ENCODE measurements around the gene ANAPC10.
"Not testable (repeated sequence)": the region's sequence is repeated elsewhere in the genome, so short reads cannot be mapped to it uniquely, and the experiment has no call there.

ANAPC10 gene

GRCh38 chr4:145097821-145098674 is at the start of gene ANAPC10, which contains the start of gene ABCE1:
Gene ANAPC10 (minus strand): TSS chr4:145098196. CDS start chr4:145096099, 2,097 bp downstream.
Gene ABCE1 (plus strand): TSS chr4:145098311. CDS start chr4:145104413, 6,102 bp downstream.
- no peaks in the 10 kb centered on the region for H3K4me1 ChIP-seq
- no peaks in the 10 kb centered on the region for H3K27me3 ChIP-seq (ENCODE audit: control insufficient read depth, insufficient read depth, low read length)
- peak within 1 kb of the TSS; percentile 84 for H3K27ac ChIP-seq

GRCh38 chr4:145136219-145136618 is 38.2 kb upstream of the ANAPC10 start:
- H3K4me2 ChIP-seq (ENCODE audit: low read length); H3K79me2 ChIP-seq; H3K27ac ChIP-seq; H3K9ac ChIP-seq; H3K4me1 ChIP-seq; H3K9me3 ChIP-seq (ENCODE audit: control insufficient read depth, low read length); H3K36me3 ChIP-seq (ENCODE audit: control insufficient read depth, insufficient read depth, low read length); H3K27me3 ChIP-seq (ENCODE audit: control insufficient read depth, insufficient read depth, low read length); H2AFZ ChIP-seq; H3K4me3 ChIP-seq (ENCODE audit: low read depth, low read length): not testable (repeated sequence)

More at GRCh38 chr4:145097821-145098674, at the start of gene ANAPC10, which contains the start of gene ABCE1:
- Histone ChIP-seq H3K4me2 (ENCODE audit: low read length) (peak within 1 kb of the TSS; percentile 93), H3K9me3 (ENCODE audit: control insufficient read depth, low read length) (no peaks in the 10 kb centered on the region), H3K4me3 (ENCODE audit: low read depth, low read length) (peak within 1 kb of the TSS; percentile 68), H2AFZ (peak within 1 kb of the TSS; percentile 95), H3K9ac (peak within 1 kb of the TSS; percentile 87), H3K36me3 (ENCODE audit: control insufficient read depth, insufficient read depth, low read length) (no peaks in the 10 kb centered on the region), H3K79me2 (peaks cover 11% of the 10 kb centered on the region)
- TF ChIP-seq CTCF (IDR thresholded peaks at IDR 0.05) = no peak

- no peaks in the 10 kb centered on the region for H3K79me2 ChIP-seq
- no peak overlapping the region for H3K4me2 ChIP-seq (ENCODE audit: low read length)
- H3K9me3 ChIP-seq (ENCODE audit: control insufficient read depth, low read length) = no peaks in the 10 kb centered on the region
- H3K4me1 ChIP-seq = no peaks in the 10 kb centered on the region
- TF ChIP-seq CTCF (IDR thresholded peaks at IDR 0.05) = no peak
- H3K27ac ChIP-seq = no peak overlapping the region
- no peak overlapping the region for H2AFZ ChIP-seq
- no peak overlapping the region for H3K9ac ChIP-seq
- no peaks in the 10 kb centered on the region for H3K27me3 ChIP-seq (ENCODE audit: control insufficient read depth, insufficient read depth, low read length)
- H3K36me3 ChIP-seq (ENCODE audit: control insufficient read depth, insufficient read depth, low read length) = no peaks in the 10 kb centered on the region
- H3K4me3 ChIP-seq (ENCODE audit: low read depth, low read length) = no peak overlapping the region
Measured at GRCh38 chr4:145132511-145133098, 34.6 kb upstream of the ANAPC10 start.

GRCh38 chr4:145131848-145132247 is 33.9 kb upstream of the ANAPC10 start:
- Histone ChIP-seq H2AFZ (no peak overlapping the region), H3K4me3 (ENCODE audit: low read depth, low read length) (no peak overlapping the region), H3K79me2 (no peaks in the 10 kb centered on the region), H3K4me1 (no peaks in the 10 kb centered on the region), H3K4me2 (ENCODE audit: low read length) (no peak overlapping the region), H3K9me3 (ENCODE audit: control insufficient read depth, low read length) (no peaks in the 10 kb centered on the region), H3K36me3 (ENCODE audit: control insufficient read depth, insufficient read depth, low read length) (no peaks in the 10 kb centered on the region), H3K27me3 (ENCODE audit: control insufficient read depth, insufficient read depth, low read length) (no peaks in the 10 kb centered on the region), H3K27ac (no peak overlapping the region), H3K9ac (no peak overlapping the region)
- no peak for TF ChIP-seq CTCF (IDR thresholded peaks at IDR 0.05)

- Histone ChIP-seq H3K79me2 (no peaks in the 10 kb centered on the region), H3K27me3 (ENCODE audit: control insufficient read depth, insufficient read depth, low read length) (no peaks in the 10 kb centered on the region), H3K4me1 (no peaks in the 10 kb centered on the region), H2AFZ (no peak overlapping the region), H3K4me2 (ENCODE audit: low read length) (no peak overlapping the region), H3K36me3 (ENCODE audit: control insufficient read depth, insufficient read depth, low read length) (no peaks in the 10 kb centered on the region), H3K9me3 (ENCODE audit: control insufficient read depth, low read length) (no peaks in the 10 kb centered on the region), H3K4me3 (ENCODE audit: low read depth, low read length) (no peak overlapping the region), H3K9ac (no peak overlapping the region), H3K27ac (no peak overlapping the region)
- TF ChIP-seq CTCF (IDR thresholded peaks at IDR 0.05) = no peak
Measured at GRCh38 chr4:145130788-145131399, 32.9 kb upstream of the ANAPC10 start.
